DOHH2 (cell line): ENCODE measurements around the gene EIF6.

ENCODE experiments used
- H3F3A ChIP-seq: fragments of 200-600 bp; sonication (generic), shearing (Covaris generic); 2 replicates; pipeline ENCODE4 v1.6.0; 2016; ENCODE audit warnings: antibody characterized with exemption, mild to moderate bottlenecking; ENCODE audit not compliant: control insufficient read depth, insufficient read depth
- H3K27ac ChIP-seq: fragments of 200-600 bp; sonication (generic); 2 replicates; pipeline ENCODE4 v1.5.1; 2014; ENCODE audit warnings: low read depth, mild to moderate bottlenecking, low read length, moderate library complexity
- H3K27me3 ChIP-seq: fragments of 200-600 bp; sonication (generic); 2 replicates; pipeline ENCODE4 v1.6.1; 2014; ENCODE audit warnings: mild to moderate bottlenecking, low read length, mixed read lengths; ENCODE audit not compliant: control insufficient read depth
- H3K36me3 ChIP-seq: fragments of 200-600 bp; sonication (generic); 2 replicates; pipeline ENCODE4 v1.6.1; 2014; ENCODE audit warnings: mild to moderate bottlenecking, low read length, moderate library complexity, mixed read lengths; ENCODE audit not compliant: control insufficient read depth
- H3K4me1 ChIP-seq: fragments of 200-600 bp; sonication (generic); 2 replicates; pipeline ENCODE4 v1.6.1; 2014; ENCODE audit warnings: mild to moderate bottlenecking, low read length, mixed read lengths; ENCODE audit not compliant: control insufficient read depth
- H3K4me2 ChIP-seq: fragments of 200-600 bp; sonication (generic); 2 replicates; pipeline ENCODE4 v1.6.0; 2014; ENCODE audit warnings: mild to moderate bottlenecking, low read length, moderate library complexity
- H3K4me3 ChIP-seq: fragments of 200-600 bp; sonication (generic); 2 replicates; pipeline ENCODE4 v1.5.1; 2014; ENCODE audit warnings: mild to moderate bottlenecking, low read length, mixed read lengths
- H3K79me2 ChIP-seq: fragments of 200-600 bp; sonication (generic); 2 replicates; pipeline ENCODE4 v1.6.1; 2014; ENCODE audit warnings: mild to moderate bottlenecking, low read length, mixed read lengths; ENCODE audit not compliant: control insufficient read depth
- H3K9me2 ChIP-seq: fragments of 200-600 bp; sonication (generic); replicated peaks from 2 replicates; pipeline ENCODE4 v1.6.1; 2014; ENCODE audit warnings: mild to moderate bottlenecking, low read length, mixed read lengths; ENCODE audit not compliant: control insufficient read depth
- H3K9me3 ChIP-seq: fragments of 200-600 bp; sonication (generic); 2 replicates; pipeline ENCODE4 v1.6.1; 2014; ENCODE audit warnings: antibody characterized with exemption, low read length, mixed read lengths; ENCODE audit not compliant: control insufficient read depth, insufficient read depth
- H4K20me1 ChIP-seq: fragments of 200-600 bp; sonication (generic); 2 replicates; pipeline ENCODE4 v1.6.0; 2014; ENCODE audit warnings: low read depth, mild to moderate bottlenecking, antibody characterized with exemption, low read length, moderate library complexity; ENCODE audit not compliant: control insufficient read depth, insufficient read depth
- CTCF ChIP-seq: fragments of 200-600 bp; sonication (generic); IDR thresholded peaks from one replicate; pipeline ENCODE4 v1.5.1; 2014; ENCODE audit warnings: antibody characterized with exemption, mild to moderate bottlenecking, low read depth, low read length; ENCODE audit not compliant: poor library complexity, severe bottlenecking
- EZH2phosphoT487 ChIP-seq: fragments of 200-600 bp; sonication (generic); IDR thresholded peaks from 2 replicates; pipeline ENCODE4 v1.6.1; 2017; ENCODE audit warnings: borderline replicate concordance, mild to moderate bottlenecking, antibody characterized with exemption, low read length, moderate library complexity, mixed read lengths

EIF6 gene

GRCh38 chr20:35300469-35301262, 16.1 kb upstream of the EIF6 start:
- Histone ChIP-seq H3K4me2 (no peak overlapping the region), H3K4me3 (no peak overlapping the region), H3K27me3 (no peaks in the 10 kb centered on the region; the same call in 1 of the 2 replicates), H3F3A (no peaks in the 10 kb centered on the region), H3K9me3 (no peaks in the 10 kb centered on the region), H3K79me2 (no peaks in the 10 kb centered on the region), H3K9me2 (no peaks in the 10 kb centered on the region), H3K4me1 (peaks cover 7% of the 10 kb centered on the region; the same call in 1 of the 2 replicates), H3K36me3 (peaks cover 4% of the 10 kb centered on the region; the same call in 1 of the 2 replicates), H4K20me1 (no peaks in the 10 kb centered on the region), H3K27ac (no peak overlapping the region)
- TF ChIP-seq EZH2phosphoT487 (no peak), CTCF (no peak)

GRCh38 chr20:35299780-35300179, 15.2 kb upstream of the EIF6 start:
- TF ChIP-seq CTCF: no peak
- no peak for TF ChIP-seq EZH2phosphoT487
- no peaks in the 10 kb centered on the region; the same call in 1 of the 2 replicates for H3K27me3 ChIP-seq
- H3F3A ChIP-seq: no peaks in the 10 kb centered on the region
- no peak overlapping the region for H3K4me2 ChIP-seq
- H3K79me2 ChIP-seq: no peaks in the 10 kb centered on the region
- H3K27ac ChIP-seq: no peak overlapping the region
- H3K9me2 ChIP-seq: no peaks in the 10 kb centered on the region
- H3K4me3 ChIP-seq: no peak overlapping the region
- peaks cover 4% of the 10 kb centered on the region; the same call in 1 of the 2 replicates for H3K36me3 ChIP-seq
- no peaks in the 10 kb centered on the region for H3K9me3 ChIP-seq
- H3K4me1 ChIP-seq: peaks cover 7% of the 10 kb centered on the region; the same call in 1 of the 2 replicates
- no peaks in the 10 kb centered on the region for H4K20me1 ChIP-seq

GRCh38 chr20:35298264-35298663, 13.7 kb upstream of the EIF6 start:
- Histone ChIP-seq H3K4me3 (no peak overlapping the region), H3K36me3 (no peaks in the 10 kb centered on the region; the same call in 1 of the 2 replicates), H3K9me2 (no peaks in the 10 kb centered on the region), H4K20me1 (no peaks in the 10 kb centered on the region), H3K4me1 (no peaks in the 10 kb centered on the region), H3K9me3 (no peaks in the 10 kb centered on the region), H3K4me2 (no peak overlapping the region), H3K79me2 (no peaks in the 10 kb centered on the region), H3F3A (no peaks in the 10 kb centered on the region), H3K27ac (no peak overlapping the region), H3K27me3 (no peaks in the 10 kb centered on the region; the same call in 1 of the 2 replicates)
- TF ChIP-seq EZH2phosphoT487 (no peak), CTCF (no peak)
